ENCODE results near the gene ACTG2. TPM values are rescaled to one million over a fixed set of nuclear protein-coding genes. Genes with fewer than 3 reads are reported as not detected.

The ACTG2 gene
- total RNA-seq, 2 donors from 2014 or later = 251 to 325 TPM

- DNase-seq (ENCODE audit: low spot score) = no peak
- H3K4me3 ChIP-seq = no peak overlapping the region
- H3K4me1 ChIP-seq (ENCODE audit: control insufficient read depth in 1 of 2, low read depth in 2 of 2) = no peaks in the 10 kb centered on the region
- ATAC-seq (ENCODE audit: insufficient number of reproducible peaks, low FRiP score, low read depth) = no peak
- no peak for TF ChIP-seq CTCF (IDR thresholded peaks at IDR 0.05)
- H3K27me3 ChIP-seq (replicated peaks; ENCODE audit: insufficient read depth) = no peaks in the 10 kb centered on the region
- no peaks in the 10 kb centered on the region for H3K9me3 ChIP-seq
- H3K36me3 ChIP-seq = peaks cover 34% of the 10 kb centered on the region
- no peak overlapping the region for H3K27ac ChIP-seq
Observed at GRCh38 chr2:73946215-73946614, 53.4 kb downstream of the ACTG2 start.

GRCh38 chr2:73946666-73947065 lies 53.9 kb downstream of the ACTG2 start:
- Histone ChIP-seq H3K36me3 (peaks cover 38% of the 10 kb centered on the region), H3K27me3 (replicated peaks; ENCODE audit: insufficient read depth) (no peaks in the 10 kb centered on the region), H3K4me1 (ENCODE audit: control insufficient read depth in 1 of 2, low read depth in 2 of 2) (no peaks in the 10 kb centered on the region), H3K9me3 (no peaks in the 10 kb centered on the region), H3K4me3 (no peak overlapping the region), H3K27ac (no peak overlapping the region)
- DNase-seq (ENCODE audit: low spot score) = no peak
- TF ChIP-seq CTCF (IDR thresholded peaks at IDR 0.05) = no peak
- ATAC-seq (ENCODE audit: insufficient number of reproducible peaks, low FRiP score, low read depth) = no peak

GRCh38 chr2:73947412-73948018 lies 54.7 kb downstream of the ACTG2 start:
- H3K27ac ChIP-seq = no peak overlapping the region
- ATAC-seq (ENCODE audit: insufficient number of reproducible peaks, low FRiP score, low read depth) (no peak), DNase-seq (ENCODE audit: low spot score) (no peak)
- no peaks in the 10 kb centered on the region for H3K27me3 ChIP-seq (replicated peaks; ENCODE audit: insufficient read depth)
- no peak overlapping the region for H3K4me3 ChIP-seq
- H3K4me1 ChIP-seq (ENCODE audit: control insufficient read depth in 1 of 2, low read depth in 2 of 2) = peaks cover 0 to 5% of the 10 kb centered on the region in 2 donors
- H3K36me3 ChIP-seq = peaks cover 47% of the 10 kb centered on the region
- no peak for TF ChIP-seq CTCF (IDR thresholded peaks at IDR 0.05)
- H3K9me3 ChIP-seq = no peaks in the 10 kb centered on the region

GRCh38 chr2:73949802-73950201 lies 57.0 kb downstream of the ACTG2 start:
- no peaks in the 10 kb centered on the region for H3K27me3 ChIP-seq (replicated peaks; ENCODE audit: insufficient read depth)
- peaks cover 0 to 5% of the 10 kb centered on the region in 2 donors for H3K4me1 ChIP-seq (ENCODE audit: control insufficient read depth in 1 of 2, low read depth in 2 of 2)
- H3K27ac ChIP-seq = no peak overlapping the region
- no peak for TF ChIP-seq CTCF (IDR thresholded peaks at IDR 0.05)
- H3K36me3 ChIP-seq = peaks cover 53% of the 10 kb centered on the region
- H3K9me3 ChIP-seq = no peaks in the 10 kb centered on the region
- H3K4me3 ChIP-seq = no peak overlapping the region
- DNase-seq (ENCODE audit: low spot score) (no peak), ATAC-seq (ENCODE audit: insufficient number of reproducible peaks, low FRiP score, low read depth) (no peak)

- TF ChIP-seq CTCF (IDR thresholded peaks at IDR 0.05) = no peak
Observed at GRCh38 chr2:73952499-73953446, 60.0 kb downstream of the ACTG2 start.

More at GRCh38 chr2:73952499-73953446, 60.0 kb downstream of the ACTG2 start:
- H3K27me3 ChIP-seq (replicated peaks; ENCODE audit: insufficient read depth) = no peaks in the 10 kb centered on the region
- peaks cover 0 to 5% of the 10 kb centered on the region in 2 donors for H3K4me1 ChIP-seq (ENCODE audit: control insufficient read depth in 1 of 2, low read depth in 2 of 2)
- ATAC-seq (ENCODE audit: insufficient number of reproducible peaks, low FRiP score, low read depth) (no peak), DNase-seq (ENCODE audit: low spot score) (no peak)
- H3K27ac ChIP-seq = no peak overlapping the region
- H3K36me3 ChIP-seq = peaks cover 60% of the 10 kb centered on the region
- no peaks in the 10 kb centered on the region for H3K9me3 ChIP-seq
- no peak overlapping the region for H3K4me3 ChIP-seq

Measured in thoracic aorta (tissue), 2 donors.